Stimulated activated CD4-positive, alpha-beta T cell treated with anti-CD3 and anti-CD28 coated beads, Interleukin-12 subunit alpha, Interleukin-12 subunit beta, amount 100 ng/mL, for 4 hours (primary cell): ENCODE measurements around the gene ARPP21.
"Not testable (repeated sequence)": the region's sequence is repeated elsewhere in the genome, so short reads cannot be mapped to it uniquely, and the experiment has no call there.

Source experiments
- DNase-seq: peaks from one replicate; pipeline ENCODE4 v3.0.0-alpha.2; 2020

ARPP21 gene

GRCh38 chr3:35639254-35640186, at the start of gene ARPP21:
TSS of gene ARPP21 (plus strand) at chr3:35639525. CDS start at chr3:35681752, 42,227 bp downstream.
- DNase-seq: no peak

- DNase-seq: no peak
Observed at GRCh38 chr3:35592589-35593295, 46.6 kb upstream of the ARPP21 start.

- no peak for DNase-seq
Observed at GRCh38 chr3:35594739-35595138, 44.6 kb upstream of the ARPP21 start.

GRCh38 chr3:35596335-35596995, 42.9 kb upstream of the ARPP21 start:
- DNase-seq: no peak

GRCh38 chr3:35597490-35597889, 41.8 kb upstream of the ARPP21 start:
- no peak for DNase-seq

- no peak for DNase-seq
Observed at GRCh38 chr3:35598804-35599203, 40.5 kb upstream of the ARPP21 start.

GRCh38 chr3:35601959-35602358, 37.4 kb upstream of the ARPP21 start:
- no peak for DNase-seq

- DNase-seq: no peak
Observed at GRCh38 chr3:35602395-35602936, 36.9 kb upstream of the ARPP21 start.

GRCh38 chr3:35616346-35616745, 23.0 kb upstream of the ARPP21 start:
- DNase-seq: no peak

- no peak for DNase-seq
Observed at GRCh38 chr3:35617370-35617769, 22.0 kb upstream of the ARPP21 start.

GRCh38 chr3:35620238-35620637, 19.1 kb upstream of the ARPP21 start:
- DNase-seq: not testable (repeated sequence)

GRCh38 chr3:35624698-35625097, 14.6 kb upstream of the ARPP21 start:
- no peak for DNase-seq

- DNase-seq: no peak
Observed at GRCh38 chr3:35633332-35634124, 5.8 kb upstream of the ARPP21 start.

GRCh38 chr3:35635407-35635806, 3.9 kb upstream of the ARPP21 start:
- no peak for DNase-seq

GRCh38 chr3:35635926-35636683, 3.2 kb upstream of the ARPP21 start:
- no peak for DNase-seq

- no peak for DNase-seq
Observed at GRCh38 chr3:35638251-35638979, 910 bp upstream of the ARPP21 start.

- DNase-seq: no peak
Observed at GRCh38 chr3:35638980-35639253, 408 bp upstream of the ARPP21 start.

GRCh38 chr3:35640190-35641165, 1.2 kb downstream of the ARPP21 start:
- no peak for DNase-seq

- DNase-seq: no peak
Observed at GRCh38 chr3:35641331-35641730, 2.0 kb downstream of the ARPP21 start.
